ENCODE measurements around the gene RNU1-4. TPM values are rescaled to one million over a fixed set of nuclear protein-coding genes. Genes with fewer than 3 reads are reported as not detected.
"Not testable (repeated sequence)": the region's sequence is repeated elsewhere in the genome, so short reads cannot be mapped to it uniquely, and the experiment has no call there.

The RNU1-4 gene
- total and polyA plus RNA-seq, 2 donors from 2014 or later = 26.8 to 8,605 TPM

- FAIRE-seq = no peak
- H3K9ac ChIP-seq (ENCODE audit: low read length in 3 of 3) = no peak overlapping the region
- peak; percentile 37 to 85 (median 61) for DNase-seq
Measured at GRCh38 chr1:16716691-16717335, 23.5 kb upstream of the RNU1-4 start.

GRCh38 chr1:16717336-16718098, 22.8 kb upstream of the RNU1-4 start:
- Histone ChIP-seq H3K4me1 (ENCODE audit: control insufficient read depth in 2 of 3, insufficient read depth in 2 of 3, low read depth in 1 of 3, low read length in 3 of 3) (peaks cover 6 to 15% (median 13%) of the 10 kb centered on the region in 3 donors), H3K4me3 (ENCODE audit: low read length in 3 of 3) (no peak overlapping the region), H3K27ac (ENCODE audit: low read depth in 2 of 2, low read length in 2 of 2) (no peak overlapping the region), H3K9me3 (ENCODE audit: control insufficient read depth in 2 of 3, insufficient read depth in 1 of 3, low read length in 3 of 3) (no peaks in the 10 kb centered on the region), H3K27me3 (ENCODE audit: control insufficient read depth, insufficient read depth, low read length) (no peaks in the 10 kb centered on the region), H3K9ac (ENCODE audit: low read length in 3 of 3) (peak overlapping the region in 1 of 3 donors; percentile 21), H3K36me3 (ENCODE audit: control insufficient read depth in 2 of 3, insufficient read depth in 3 of 3, low read length in 3 of 3) (no peaks in the 10 kb centered on the region)
- no peak for TF ChIP-seq CTCF (IDR thresholded peaks at IDR 0.05; ENCODE audit: borderline replicate concordance, extremely low read depth, insufficient read depth)
- intact Hi-C loops (cut with DNase I) = no loop called here
- DNase-seq (peak; percentile 86 to 95 (median 92)), FAIRE-seq (no peak)

More at GRCh38 chr1:16716691-16717335, 23.5 kb upstream of the RNU1-4 start:
- intact Hi-C loops (cut with DNase I) = no loop called here
- Histone ChIP-seq H3K27ac (ENCODE audit: low read depth in 2 of 2, low read length in 2 of 2) (peak overlapping the region in 1 of 2 donors; percentile 20), H3K4me3 (ENCODE audit: low read length in 3 of 3) (no peak overlapping the region), H3K9me3 (ENCODE audit: control insufficient read depth in 2 of 3, insufficient read depth in 1 of 3, low read length in 3 of 3) (no peaks in the 10 kb centered on the region), H3K36me3 (ENCODE audit: control insufficient read depth in 2 of 3, insufficient read depth in 3 of 3, low read length in 3 of 3) (no peaks in the 10 kb centered on the region), H3K27me3 (ENCODE audit: control insufficient read depth, insufficient read depth, low read length) (no peaks in the 10 kb centered on the region), H3K4me1 (ENCODE audit: control insufficient read depth in 2 of 3, insufficient read depth in 2 of 3, low read depth in 1 of 3, low read length in 3 of 3) (peaks cover 5 to 15% (median 13%) of the 10 kb centered on the region in 3 donors)
- no peak for TF ChIP-seq CTCF (IDR thresholded peaks at IDR 0.05; ENCODE audit: borderline replicate concordance, extremely low read depth, insufficient read depth)

GRCh38 chr1:16718099-16718907, 22.0 kb upstream of the RNU1-4 start:
- H3K9me3 ChIP-seq (ENCODE audit: control insufficient read depth in 2 of 3, insufficient read depth in 1 of 3, low read length in 3 of 3); H3K36me3 ChIP-seq (ENCODE audit: control insufficient read depth in 2 of 3, insufficient read depth in 3 of 3, low read length in 3 of 3); H3K27me3 ChIP-seq (ENCODE audit: control insufficient read depth, insufficient read depth, low read length); H3K4me3 ChIP-seq (ENCODE audit: low read length in 3 of 3); FAIRE-seq; H3K27ac ChIP-seq (ENCODE audit: low read depth in 2 of 2, low read length in 2 of 2); intact Hi-C loops (cut with DNase I): not testable (repeated sequence)
- DNase-seq = peak in 3 of 5 donors; percentile 10 to 88 (median 69)
- Histone ChIP-seq H3K9ac (ENCODE audit: low read length in 3 of 3) (peak overlapping the region in 1 of 3 donors; percentile 21), H3K4me1 (ENCODE audit: control insufficient read depth in 2 of 3, insufficient read depth in 2 of 3, low read depth in 1 of 3, low read length in 3 of 3) (peaks cover 6 to 15% (median 13%) of the 10 kb centered on the region in 3 donors)

Measured in kidney (tissue), 14 donors.